HG03558 (cell line): ENCODE data around the gene DGAT2L6.
"Not testable (repeated sequence)": the region's sequence is repeated elsewhere in the genome, so short reads cannot be mapped to it uniquely, and the experiment has no call there.

Source experiments
- ATAC-seq: cut with Tn5 transposase; IDR thresholded peaks from one replicate; pipeline ENCODE4 v1.9.1; 2021; ENCODE audit warnings: moderate number of reproducible peaks; ENCODE audit not compliant: unreplicated experiment; ENCODE audit errors: extremely low read depth

DGAT2L6 gene

GRCh38 chrX:70190225-70190624 is 12.9 kb downstream of the DGAT2L6 start:
- no peak for ATAC-seq

- ATAC-seq = no peak
Measured at GRCh38 chrX:70196961-70197720, 19.9 kb downstream of the DGAT2L6 start.

DNA sequence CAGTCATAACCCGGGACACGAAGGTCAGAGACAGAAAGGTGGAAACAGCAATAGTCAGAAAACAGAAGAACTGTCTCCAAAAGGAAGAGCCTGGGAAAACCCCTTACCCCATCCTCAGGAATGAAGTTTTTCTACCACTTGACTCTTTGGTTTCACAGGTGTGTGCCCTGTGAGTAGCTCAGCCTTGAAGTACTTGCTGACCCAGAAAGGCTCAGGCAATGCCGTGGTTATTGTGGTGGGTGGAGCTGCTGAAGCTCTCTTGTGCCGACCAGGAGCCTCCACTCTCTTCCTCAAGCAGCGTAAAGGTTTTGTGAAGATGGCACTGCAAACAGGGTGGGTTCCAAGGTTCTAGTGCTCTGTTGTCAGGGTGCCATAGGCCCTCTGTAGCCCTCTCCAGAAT is 24.4 kb downstream of the DGAT2L6 start:
- ATAC-seq = no peak

DNA sequence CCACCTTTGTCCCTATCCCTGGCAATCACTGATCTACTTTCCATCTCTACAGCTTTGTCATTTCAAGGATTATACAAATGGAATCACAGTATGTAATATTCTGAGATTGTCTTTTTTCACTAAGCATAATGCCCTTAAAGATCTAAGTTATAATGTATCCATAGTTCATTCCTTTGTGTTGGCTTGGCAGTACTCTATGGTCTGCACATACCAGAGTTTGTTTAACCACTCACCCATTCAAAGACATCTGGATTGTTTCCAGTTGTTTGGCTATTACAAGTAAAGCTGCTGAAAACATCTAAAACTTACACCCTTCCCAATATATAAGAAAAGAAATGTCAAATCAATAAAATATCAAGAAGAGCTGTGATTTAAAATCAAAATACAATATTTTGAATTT is 31.2 kb downstream of the DGAT2L6 start:
- no peak for ATAC-seq

DNA sequence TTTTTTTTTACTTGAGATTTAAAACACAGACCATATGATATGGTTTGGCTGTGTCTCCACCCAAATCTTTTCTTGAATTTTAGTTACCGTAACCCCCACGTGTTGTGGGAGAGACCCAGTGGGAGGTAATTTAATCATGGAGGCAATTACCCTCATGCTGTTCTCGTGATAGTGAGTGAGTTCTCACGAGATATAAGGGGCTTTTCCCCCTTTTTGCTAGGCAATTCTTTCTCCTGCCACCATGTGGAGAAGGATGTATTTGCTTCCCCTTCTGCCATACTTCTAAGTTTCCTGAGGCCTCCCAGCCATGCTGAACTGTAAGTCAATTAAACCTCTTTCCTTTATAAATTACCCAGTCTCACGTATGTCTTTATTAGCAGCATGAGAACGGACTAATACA is 32.3 kb downstream of the DGAT2L6 start:
- not testable (repeated sequence) for ATAC-seq

DNA sequence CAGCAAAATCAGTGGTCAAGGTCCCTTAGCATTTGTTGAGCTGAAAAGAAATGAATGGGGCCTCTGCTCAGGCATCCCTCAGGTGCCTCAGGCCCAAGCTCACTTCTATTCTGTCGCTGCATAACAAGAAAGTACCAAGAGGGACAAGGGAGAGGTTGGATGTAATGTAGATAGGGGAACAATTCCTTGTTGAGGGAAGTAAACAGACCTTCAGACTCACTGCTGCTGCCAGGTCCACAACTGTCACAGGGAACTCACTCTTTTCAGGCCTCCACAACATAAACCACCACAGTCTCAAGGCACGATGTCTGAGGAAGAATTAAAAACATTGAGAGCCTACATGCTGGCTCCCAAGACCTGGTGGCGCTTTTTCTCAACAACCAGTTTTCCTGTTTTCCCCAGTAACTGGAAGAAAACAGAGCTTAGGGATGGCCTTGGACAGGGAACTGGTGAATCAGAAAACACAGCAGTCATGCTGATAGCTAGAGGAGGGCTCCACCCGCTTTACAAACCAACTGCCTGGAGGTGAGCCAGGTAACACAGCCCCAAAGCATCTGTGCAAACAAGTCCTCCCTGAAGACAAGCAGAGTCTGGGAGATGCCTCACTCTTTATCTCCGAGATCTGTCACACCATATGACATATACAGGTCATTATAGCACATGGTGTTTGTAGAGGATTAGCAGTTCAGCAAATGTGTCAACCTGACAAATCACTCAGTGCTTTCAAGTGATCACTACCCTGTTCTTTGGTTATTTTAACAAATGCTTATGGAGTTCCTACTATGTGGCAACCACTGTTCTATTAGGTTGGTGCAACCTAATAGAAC is 42.9 kb downstream of the DGAT2L6 start:
- ATAC-seq = no peak

DNA sequence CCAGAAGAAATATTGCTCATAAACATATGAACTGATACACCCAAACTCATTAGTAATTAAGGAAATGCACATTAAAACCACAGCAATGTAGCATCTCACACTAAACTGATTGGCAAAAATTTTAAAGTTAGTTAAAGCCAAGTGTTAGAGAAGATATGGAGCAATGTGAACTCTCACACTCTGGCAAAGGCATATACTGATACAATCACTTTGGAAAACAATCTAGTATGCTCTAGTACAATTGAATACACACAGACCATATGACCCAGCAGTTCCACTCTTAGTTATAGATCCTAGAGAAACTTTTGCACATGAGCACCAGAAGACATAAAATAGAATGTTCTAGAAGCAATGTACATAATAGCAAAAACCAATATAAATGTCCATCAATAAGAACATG is 48.8 kb downstream of the DGAT2L6 start:
- no peak for ATAC-seq

DNA sequence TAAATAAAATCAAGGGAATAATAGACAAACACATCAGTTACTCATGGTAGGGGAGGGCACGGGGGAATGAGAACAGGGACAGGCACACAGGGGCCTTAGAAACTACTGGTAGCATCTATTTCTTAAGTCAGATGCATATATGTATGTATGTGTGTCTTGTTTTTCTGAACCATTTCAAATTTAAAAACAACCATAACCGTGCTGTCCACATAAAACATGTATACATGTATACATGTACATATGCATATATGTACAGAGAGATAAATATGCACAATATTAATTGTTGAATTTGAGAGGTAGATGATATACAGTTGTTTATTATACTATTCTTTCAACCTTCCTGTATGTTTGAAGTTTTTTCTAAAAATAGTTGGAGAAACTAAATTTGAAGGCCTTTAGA is 49.4 kb downstream of the DGAT2L6 start:
- no peak for ATAC-seq

DNA sequence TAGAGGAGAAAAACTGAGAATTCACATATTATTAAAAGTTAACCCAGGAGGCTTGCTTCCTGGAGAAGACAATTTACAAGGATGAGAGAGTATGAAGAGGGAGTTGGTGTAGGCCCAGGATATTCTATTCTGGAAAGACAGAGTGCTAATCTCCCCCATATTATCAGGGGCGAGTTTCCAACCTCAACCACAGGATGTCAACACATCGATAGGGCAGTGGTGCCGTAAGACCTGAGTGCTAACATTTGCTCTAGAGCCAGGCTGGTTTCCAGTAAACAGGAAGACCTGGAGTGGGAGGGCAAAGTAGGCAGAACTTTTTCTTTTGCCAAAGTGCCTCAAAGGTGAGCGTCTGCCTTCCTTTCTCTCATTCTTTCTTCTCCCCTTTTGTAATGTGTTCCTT is 54.4 kb downstream of the DGAT2L6 start:
- ATAC-seq = no peak

DNA sequence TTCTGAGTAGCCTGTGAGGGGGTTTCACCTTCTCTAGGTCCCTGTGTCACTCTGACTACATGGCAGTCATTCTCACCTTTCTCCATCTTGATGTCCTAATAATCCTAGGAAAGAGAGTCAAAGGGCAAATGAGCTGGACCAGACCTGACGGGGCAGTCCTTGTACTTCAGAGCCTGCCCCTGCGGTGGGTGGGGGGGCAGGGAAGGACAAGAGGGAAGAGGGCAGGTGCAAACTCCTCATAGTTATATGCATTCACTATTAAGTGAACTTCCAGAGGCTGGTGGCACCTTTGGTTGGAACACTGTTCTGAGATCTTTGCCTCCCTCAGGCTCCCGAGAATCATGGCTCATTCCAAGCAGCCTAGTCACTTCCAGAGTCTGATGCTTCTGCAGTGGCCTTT is 57.1 kb downstream of the DGAT2L6 start, which contains the start of gene AWAT1:
Gene AWAT1 (plus strand): TSS at position 301 of the 400 bp plus-strand sequence. CDS start 41 bp downstream, at position 342.
- no peak for ATAC-seq

DNA sequence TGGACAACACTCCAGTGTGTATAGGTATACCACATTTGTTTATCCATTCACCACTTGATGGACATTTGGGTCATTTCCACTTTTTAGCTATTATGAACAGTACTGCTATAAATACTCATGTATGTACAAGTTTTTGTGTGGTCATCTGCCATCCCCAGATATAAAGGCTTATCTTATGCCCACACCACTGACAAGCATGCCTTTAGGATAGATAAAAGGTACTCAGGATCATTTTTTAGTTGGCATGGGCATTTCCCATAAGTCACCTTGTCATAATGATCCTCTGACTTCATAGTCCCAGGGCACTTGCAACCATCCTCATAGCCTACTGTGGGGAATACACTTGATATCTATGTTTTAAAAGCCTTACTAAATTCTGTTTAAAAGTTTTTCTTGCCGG is 63.5 kb downstream of the DGAT2L6 start:
- ATAC-seq = no peak

DNA sequence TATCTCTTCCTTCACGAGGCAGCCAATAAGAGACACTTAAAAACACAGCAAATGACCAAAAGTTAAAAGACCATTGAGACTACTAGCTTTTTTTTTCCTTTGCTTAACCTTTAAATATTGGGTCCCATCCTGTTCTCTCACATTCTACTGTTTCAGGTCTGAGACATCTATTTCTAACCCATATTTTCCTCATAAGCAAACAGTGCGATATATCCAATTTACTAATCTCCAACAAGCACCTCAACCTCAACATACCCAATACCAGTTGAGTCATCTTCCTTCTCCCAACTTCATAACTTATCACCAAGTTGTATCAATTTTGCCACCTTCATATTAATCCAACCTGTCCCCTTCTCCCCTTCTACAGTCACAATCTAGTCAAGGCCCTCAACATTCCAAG is 64.2 kb downstream of the DGAT2L6 start:
- ATAC-seq = no peak

GRCh38 chrX:70243601-70244000 is 66.3 kb downstream of the DGAT2L6 start:
- not testable (repeated sequence) for ATAC-seq

- no peak for ATAC-seq
Measured at GRCh38 chrX:70244881-70245280, 67.6 kb downstream of the DGAT2L6 start.

- ATAC-seq = no peak
Measured at GRCh38 chrX:70247252-70247651, 70.0 kb downstream of the DGAT2L6 start.

DNA sequence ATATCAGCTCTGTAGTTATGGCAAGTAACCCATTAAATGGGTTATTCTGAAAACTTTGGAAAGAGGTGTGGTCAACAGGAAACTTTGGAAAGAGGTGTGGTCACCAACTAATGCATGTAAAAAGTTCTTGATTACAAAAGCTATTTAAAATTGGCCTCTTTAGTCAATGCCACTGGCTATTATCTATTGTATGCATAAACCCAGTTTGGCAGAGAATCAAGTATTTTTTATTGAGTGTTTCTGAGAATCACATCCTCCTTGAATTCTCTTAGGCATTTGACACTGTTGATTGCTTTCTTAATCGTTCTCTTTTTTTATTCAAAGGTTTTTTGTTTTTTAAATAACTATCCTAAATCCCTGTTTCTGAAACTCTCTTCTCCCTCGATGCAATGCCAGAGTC is 75.2 kb downstream of the DGAT2L6 start:
- no peak for ATAC-seq

DNA sequence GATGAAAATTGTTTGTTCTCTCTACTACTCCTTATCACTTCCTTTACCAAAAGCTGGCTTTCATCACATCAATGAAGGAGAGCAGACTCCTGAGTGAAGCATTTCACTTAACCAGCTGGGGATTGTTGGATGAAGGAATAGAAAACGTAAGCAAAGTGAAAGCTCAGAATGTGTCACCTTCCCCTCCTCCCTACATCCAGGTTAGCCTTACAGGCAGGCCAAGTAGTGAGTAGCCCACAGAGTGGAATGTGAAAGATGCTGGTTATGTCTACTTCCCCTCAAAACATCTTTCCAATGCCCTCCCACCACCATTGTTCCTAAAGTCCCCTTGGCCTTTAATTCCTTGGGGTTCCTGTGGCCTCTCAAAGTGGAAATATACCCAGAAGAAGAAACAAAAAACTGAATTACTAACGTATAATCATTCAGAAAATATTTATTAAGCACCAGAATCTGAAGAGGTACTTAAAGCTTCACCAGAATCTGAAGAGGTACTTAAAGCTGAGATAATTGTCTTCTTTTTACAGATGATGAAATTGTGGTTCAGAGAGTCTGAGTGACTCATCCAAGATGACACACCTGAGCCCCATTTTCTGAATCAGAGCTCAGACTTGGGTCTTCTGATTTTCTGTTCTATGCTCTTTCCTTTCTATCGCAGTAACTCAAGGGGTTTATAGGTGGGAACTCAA is 76.2 kb downstream of the DGAT2L6 start:
- no peak for ATAC-seq

GRCh38 chrX:70254063-70254400 is 76.7 kb downstream of the DGAT2L6 start:
- no peak for ATAC-seq

DNA sequence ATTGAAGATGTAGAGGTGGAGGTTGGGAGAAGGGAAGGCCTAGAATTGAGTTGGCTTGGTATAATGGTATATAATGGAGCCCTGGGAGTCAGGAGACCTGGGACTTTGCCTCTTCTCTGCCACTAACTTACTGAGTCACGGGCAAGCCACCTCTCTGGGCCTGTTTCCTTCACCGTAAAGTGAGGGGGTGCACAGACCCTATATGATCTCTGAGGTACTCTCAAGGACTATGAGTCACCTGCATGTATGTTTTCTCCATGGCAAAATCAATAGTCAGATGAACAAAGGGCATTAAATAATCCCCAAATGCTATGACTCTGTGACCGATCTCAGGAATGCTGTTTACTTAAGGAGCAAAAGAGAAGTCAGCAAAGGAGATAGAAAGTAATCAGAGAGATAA is 77.6 kb downstream of the DGAT2L6 start:
- no peak for ATAC-seq
